ENCODE measurements around the gene CFAP45. TPM values are rescaled to one million over a fixed set of nuclear protein-coding genes. Genes with fewer than 3 reads are reported as not detected.

CFAP45 gene
- total and polyA plus RNA-seq, 9 of the 15 experiments (the other 6 are each of a cell fraction or from before 2014, with no cell fraction given) = 0.65 to 2.4 (median 1.5) TPM

DNA sequence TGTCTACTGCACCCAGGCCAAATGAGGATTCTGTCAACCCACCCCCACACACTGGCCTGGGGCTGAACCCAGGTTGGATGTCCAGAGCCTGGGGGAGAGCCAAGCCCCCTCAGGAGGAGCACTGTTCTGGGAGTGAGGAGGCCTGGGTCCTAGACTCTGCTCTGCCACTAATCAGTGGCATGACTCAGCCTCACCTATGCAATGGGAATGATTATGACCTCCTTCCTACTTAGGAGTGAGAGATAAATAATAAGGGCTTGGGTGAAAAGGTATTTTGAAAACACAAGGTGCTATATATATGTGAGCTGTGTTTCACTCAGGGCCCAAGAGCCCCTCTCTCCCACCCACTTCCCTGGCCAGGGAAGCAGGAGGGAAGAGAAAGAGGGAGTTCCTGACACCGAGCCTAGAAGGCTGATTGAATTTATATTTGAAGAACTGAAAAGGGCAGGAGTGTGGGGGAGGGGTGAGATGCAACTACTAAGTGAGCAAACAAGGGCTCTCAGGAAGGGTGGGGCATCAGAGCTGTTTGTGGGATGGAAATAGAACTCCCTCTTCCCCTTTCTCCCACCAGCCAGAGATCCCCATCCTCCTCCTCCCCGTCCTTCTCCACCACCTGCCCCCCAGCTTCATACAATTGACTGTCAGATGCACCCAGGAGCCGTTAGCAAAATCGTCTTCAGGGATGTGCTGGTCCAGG, 37.2 kb upstream of the CFAP45 start:
- Histone ChIP-seq H4K20me1 (replicated peaks; ENCODE audit: control insufficient read depth, insufficient read depth, low read length) (peaks cover 3% of the 10 kb centered on the region; the same call in 1 of the 2 replicates), H3K27me3 (ENCODE audit: control insufficient read depth in 2 of 2, insufficient read depth in 2 of 2, low read length in 2 of 2) (peaks cover 11 to 56% of the 10 kb centered on the region in 2 experiments), H3K79me2 (ENCODE audit: control insufficient read depth, insufficient read depth, low read length) (no peaks in the 10 kb centered on the region), H3K4me1 (replicated peaks in 1 of 2; ENCODE audit: control insufficient read depth in 2 of 2, insufficient read depth in 2 of 2, low read length in 2 of 2) (peaks cover 4 to 18% of the 10 kb centered on the region in 2 experiments; a peak in 4 of 5 replicates), H2AFZ (ENCODE audit: low read depth, low read length) (no peak overlapping the region), H3K4me2 (ENCODE audit: insufficient read depth, low read length) (no peak overlapping the region), H3K9ac (ENCODE audit: insufficient read depth in 1 of 2, low read depth in 2 of 2, low read length in 2 of 2) (no peak overlapping the region), H3K4me3 (no peak overlapping the region), H3K9me3 (replicated peaks; ENCODE audit: control insufficient read depth, insufficient read depth, low read depth, low read length) (no peaks in the 10 kb centered on the region), H3K27ac (ENCODE audit: extremely low read depth, low read depth, low read length) (no peak overlapping the region), H3K36me3 (ENCODE audit: control insufficient read depth, insufficient read depth, low read length) (no peaks in the 10 kb centered on the region), H3K9me1 (ENCODE audit: control insufficient read depth, insufficient read depth, low read length) (no peaks in the 10 kb centered on the region)
- no TSS peak for BruUV-seq (replicated peaks)
- FAIRE-seq = no peak
- ATAC-seq = no peak
- WGBS (ENCODE audit: insufficient coverage, low coverage, missing lambda C conversion rate) = 6% methylated on average over 3 of the region's 4 CpGs
- DNase-seq (ENCODE audit: extremely low read depth in 1 of 4, low spot score in 3 of 4) = no peak
- in situ Hi-C loops (cut with MboI) = loop anchor here (5.0 kb wide), 1 partner anchor 70 kb away; no protein-coding TSS in a partner anchor
- ChIA-PET CTCF (ENCODE audit: low intra/inter-chr PET ratio) (interaction anchor here (0.6 to 6.5 kb wide), 3 partner anchors 69 to 261 kb away, joined by 3 to 75 read pairs (median 4); no protein-coding TSS in a partner anchor), POLR2A (no interaction called here)
- no peak for TF ChIP-seq IFI16 (CRISPR knock-in tag; IDR thresholded peaks at IDR 0.05)
- 0 out of 4 replicates have a peak, but pooled peaks of 1 of the 2 experiments have one; percentile 12 for TF ChIP-seq FOXA3 (CRISPR knock-in tag; conservative IDR thresholded peaks at IDR 0.05 in 1 of 2, IDR thresholded peaks at IDR 0.05 in 1 of 2)
- intact Hi-C loops (cut with micrococcal nuclease) = loop anchor here (5.0 kb wide), 2 partner anchors 140 to 145 kb away; partner anchors contain the start of gene KCNJ9

Measured in K562 (cell line).